WI38 (cell line): ENCODE data around the gene MEGF11.

Experiments used
- H3K4me3 ChIP-seq: 2 replicates; pipeline ENCODE4 v1.5.1; 2011; ENCODE audit warnings: low read depth, mild to moderate bottlenecking, control low read depth, low read length
- TF ChIP-seq, protein P1 (sequence below): IDR thresholded peaks from 2 replicates; pipeline ENCODE4 v1.5.1; 2012; ENCODE audit warnings: low read depth, mild to moderate bottlenecking, control low read depth, low read length

The MEGF11 gene

DNA sequence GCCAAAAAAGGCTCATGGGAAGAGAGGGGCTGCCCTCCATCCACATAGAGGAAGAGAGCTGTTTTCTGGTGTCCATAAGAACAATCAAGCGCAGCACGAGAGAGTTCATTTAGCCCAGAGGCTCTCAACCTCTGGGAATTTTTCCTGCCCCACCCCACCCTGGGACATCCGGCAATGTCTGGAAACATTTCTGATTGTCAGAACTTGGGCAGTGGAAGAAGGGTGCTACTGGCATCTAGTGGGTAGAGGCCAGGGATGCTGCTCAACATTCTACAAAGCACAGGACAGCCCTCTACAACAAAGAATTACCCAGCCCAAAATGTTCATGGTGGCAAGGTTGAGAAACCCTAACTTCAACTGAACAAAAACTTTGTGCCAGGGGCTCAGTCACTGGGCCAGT lies 291.4 kb downstream of the MEGF11 start:
- TF ChIP-seq, protein P1, sequence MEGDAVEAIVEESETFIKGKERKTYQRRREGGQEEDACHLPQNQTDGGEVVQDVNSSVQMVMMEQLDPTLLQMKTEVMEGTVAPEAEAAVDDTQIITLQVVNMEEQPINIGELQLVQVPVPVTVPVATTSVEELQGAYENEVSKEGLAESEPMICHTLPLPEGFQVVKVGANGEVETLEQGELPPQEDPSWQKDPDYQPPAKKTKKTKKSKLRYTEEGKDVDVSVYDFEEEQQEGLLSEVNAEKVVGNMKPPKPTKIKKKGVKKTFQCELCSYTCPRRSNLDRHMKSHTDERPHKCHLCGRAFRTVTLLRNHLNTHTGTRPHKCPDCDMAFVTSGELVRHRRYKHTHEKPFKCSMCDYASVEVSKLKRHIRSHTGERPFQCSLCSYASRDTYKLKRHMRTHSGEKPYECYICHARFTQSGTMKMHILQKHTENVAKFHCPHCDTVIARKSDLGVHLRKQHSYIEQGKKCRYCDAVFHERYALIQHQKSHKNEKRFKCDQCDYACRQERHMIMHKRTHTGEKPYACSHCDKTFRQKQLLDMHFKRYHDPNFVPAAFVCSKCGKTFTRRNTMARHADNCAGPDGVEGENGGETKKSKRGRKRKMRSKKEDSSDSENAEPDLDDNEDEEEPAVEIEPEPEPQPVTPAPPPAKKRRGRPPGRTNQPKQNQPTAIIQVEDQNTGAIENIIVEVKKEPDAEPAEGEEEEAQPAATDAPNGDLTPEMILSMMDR: no peak

DNA sequence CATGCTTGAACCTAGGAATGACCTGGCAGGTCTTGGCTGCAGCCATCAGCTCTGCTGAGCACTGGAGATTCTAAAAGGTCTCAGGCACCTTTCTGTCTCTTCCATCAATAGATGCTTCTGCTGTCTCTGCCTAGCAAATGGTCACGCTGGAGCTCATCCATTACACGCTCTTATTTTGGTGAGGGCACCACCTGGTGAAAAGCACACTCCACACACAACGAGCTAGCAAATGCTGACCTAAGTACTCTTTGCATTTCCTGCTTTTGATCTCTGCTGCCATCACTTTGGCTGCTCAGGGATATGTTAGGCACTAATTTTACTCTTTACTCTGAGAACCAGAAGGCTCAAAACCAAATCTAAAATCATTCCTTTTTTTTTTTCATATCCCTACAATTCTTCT lies 293.0 kb downstream of the MEGF11 start:
- TF ChIP-seq, protein P1: no peak
- H3K4me3 ChIP-seq: no peak overlapping the region

More for the DNA sequence above, 291.4 kb downstream of the MEGF11 start:
- no peak overlapping the region for H3K4me3 ChIP-seq

DNA sequence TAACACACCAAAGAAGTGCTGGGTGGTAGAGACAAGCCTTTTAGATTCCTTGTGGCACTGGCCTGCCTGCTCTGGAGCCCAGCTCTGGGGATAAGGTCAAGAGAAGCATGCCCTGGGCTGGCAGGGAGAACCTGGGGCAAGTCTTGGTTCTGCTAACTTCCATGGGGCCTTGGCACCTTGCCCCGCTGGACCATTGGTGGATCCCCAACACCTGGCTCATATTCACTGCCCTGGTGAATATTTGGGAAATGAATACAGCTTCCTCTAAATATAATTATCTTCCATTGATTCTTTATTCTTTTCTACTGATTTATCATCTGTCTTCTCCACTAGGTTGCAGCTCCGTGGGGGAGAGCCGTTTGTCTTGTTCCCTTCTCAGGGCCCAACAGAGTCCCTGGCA lies 294.7 kb downstream of the MEGF11 start:
- TF ChIP-seq, protein P1: no peak
- no peak overlapping the region for H3K4me3 ChIP-seq

DNA sequence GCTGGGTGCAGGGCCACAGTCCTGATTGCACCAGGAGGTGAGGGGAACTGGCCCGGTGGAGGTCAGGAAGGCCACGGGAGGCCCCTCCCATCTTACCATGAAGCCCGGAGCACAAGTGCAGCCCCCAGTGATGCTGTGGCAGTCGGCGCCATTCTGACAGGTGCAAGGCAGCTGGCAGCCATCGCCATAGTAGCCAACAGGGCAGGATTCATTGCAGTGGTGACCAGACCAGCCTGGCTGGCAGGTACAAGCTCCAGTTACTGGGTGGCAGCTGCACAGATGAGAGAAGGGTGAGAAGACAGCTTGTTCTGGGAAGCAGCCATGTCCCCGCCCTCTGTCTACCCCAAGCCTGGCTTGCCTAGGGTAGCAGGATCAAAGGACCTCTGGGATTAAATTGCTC lies 296.1 kb downstream of the MEGF11 start:
- TF ChIP-seq, protein P1: no peak
- H3K4me3 ChIP-seq: no peak overlapping the region

DNA sequence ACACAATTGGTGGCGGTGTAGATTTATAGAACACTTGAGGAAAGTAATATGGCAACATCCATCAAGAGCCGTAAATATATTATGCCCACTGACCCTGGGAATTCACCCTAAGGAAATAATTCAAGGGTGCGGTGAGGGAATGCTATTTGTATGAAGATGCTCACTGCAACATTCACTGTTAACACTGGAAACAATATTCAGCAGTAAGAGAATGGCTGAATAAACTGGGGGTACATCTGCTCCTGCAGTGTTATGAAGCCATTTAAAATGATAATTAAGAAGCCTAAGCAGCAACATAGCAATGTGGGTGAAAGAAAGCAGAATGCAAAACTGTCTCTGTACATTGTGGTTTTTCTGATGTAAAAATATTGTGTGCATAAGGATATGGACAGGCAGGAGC lies 296.7 kb downstream of the MEGF11 start:
- TF ChIP-seq, protein P1: no peak
- H3K4me3 ChIP-seq: no peak overlapping the region

DNA sequence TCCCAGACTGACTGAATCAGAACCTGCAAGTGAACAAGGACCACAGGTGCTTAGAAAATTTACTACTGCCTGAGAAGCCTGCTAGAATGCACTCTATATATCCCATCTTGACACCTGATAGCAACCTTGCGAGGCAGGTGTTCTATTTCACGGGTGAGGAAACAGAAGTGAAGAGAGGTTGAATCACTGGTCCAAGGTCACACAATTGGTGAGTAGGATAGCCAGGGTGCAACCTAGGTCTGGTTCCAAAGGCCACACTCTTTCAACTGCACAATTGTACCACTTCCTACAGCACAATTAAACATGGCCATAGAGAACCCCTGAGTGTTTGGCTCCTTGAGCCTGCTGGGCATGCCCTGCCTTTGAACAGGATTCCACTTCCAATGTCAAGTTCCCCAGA lies 297.2 kb downstream of the MEGF11 start:
- no peak overlapping the region for H3K4me3 ChIP-seq
- TF ChIP-seq, protein P1: no peak

DNA sequence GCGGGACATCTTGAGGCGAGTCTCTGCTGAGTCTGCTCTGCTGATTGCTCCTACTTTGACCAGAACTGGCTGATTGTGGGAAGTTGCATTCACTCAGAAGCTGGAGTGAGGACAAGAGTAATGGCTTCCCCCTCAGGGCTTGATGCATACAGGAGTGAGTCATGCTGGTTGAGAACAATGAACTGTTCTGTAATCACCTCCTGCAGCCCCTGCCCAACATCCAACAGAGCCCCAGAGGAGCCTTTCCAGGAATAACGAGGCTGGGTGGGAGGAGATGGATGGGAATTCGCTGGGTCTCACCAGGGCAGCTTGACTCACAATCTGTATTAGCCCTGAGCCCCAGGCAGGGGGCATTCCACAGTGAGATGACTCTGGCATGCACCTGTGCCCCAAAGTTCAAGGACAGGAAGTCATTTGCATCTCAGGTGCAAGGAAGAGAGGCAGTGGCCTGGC lies 299.2 kb downstream of the MEGF11 start:
- no peak overlapping the region for H3K4me3 ChIP-seq
- TF ChIP-seq, protein P1: no peak
